ENCODE data around the gene PCDH9.

- TF ChIP-seq CTCF (IDR thresholded peaks at IDR 0.05) (no peak), POLR2A (IDR thresholded peaks at IDR 0.05) (no peak)
Observed at GRCh38 chr13:67101730-67102467, 128.2 kb downstream of the PCDH9 start.

Measured in heart left ventricle (tissue), 13 donors.